Measurements from ENCODE around the gene FBXL4.

FBXL4 gene

GRCh38 chr6:98836962-98837944 is 110.5 kb downstream of the FBXL4 start:
- DNase-seq = no peak

GRCh38 chr6:98836025-98836961 is 111.5 kb downstream of the FBXL4 start:
- no peak for DNase-seq

GRCh38 chr6:98835149-98836024 is 112.4 kb downstream of the FBXL4 start:
- DNase-seq = no peak

- no peak for DNase-seq
Measured at GRCh38 chr6:98834060-98835031, 113.4 kb downstream of the FBXL4 start, which contains the start of gene POU3F2. Gene POU3F2 (plus strand): TSS chr6:98834574. CDS start chr6:98834874, 300 bp downstream.

- no peak for DNase-seq
Measured at GRCh38 chr6:98833307-98834059, 114.3 kb downstream of the FBXL4 start.

- DNase-seq = no peak
Measured at GRCh38 chr6:98833057-98833306, 114.8 kb downstream of the FBXL4 start.

GRCh38 chr6:98832284-98833056 is 115.3 kb downstream of the FBXL4 start:
- DNase-seq = no peak

GRCh38 chr6:98831959-98832283 is 115.8 kb downstream of the FBXL4 start:
- DNase-seq = no peak

GRCh38 chr6:98831057-98831958 is 116.4 kb downstream of the FBXL4 start:
- no peak for DNase-seq

- no peak for DNase-seq
Measured at GRCh38 chr6:98830146-98830545, 117.6 kb downstream of the FBXL4 start.

- no peak for DNase-seq
Measured at GRCh38 chr6:98828941-98829411, 118.8 kb downstream of the FBXL4 start.

- DNase-seq = no peak
Measured at GRCh38 chr6:98828211-98828788, 119.4 kb downstream of the FBXL4 start.

GRCh38 chr6:98827295-98828159 is 120.2 kb downstream of the FBXL4 start:
- DNase-seq = no peak

- DNase-seq = no peak
Measured at GRCh38 chr6:98825600-98826230, 122.0 kb downstream of the FBXL4 start.

- no peak for DNase-seq
Measured at GRCh38 chr6:98824902-98825599, 122.7 kb downstream of the FBXL4 start.
